ENCODE measurements around the gene CCDC178.

- no peak for TF ChIP-seq SUZ12 (IDR thresholded peaks at IDR 0.05; ENCODE audit: extremely low read depth, insufficient read depth, insufficient read length)
- TF ChIP-seq YY1 (IDR thresholded peaks at IDR 0.05; ENCODE audit: insufficient read depth, insufficient read length), result no peak
- no peak for TF ChIP-seq ZNF274 (IDR thresholded peaks at IDR 0.05; ENCODE audit: low read depth, low read length)
These were observed 13.0 kb downstream of the CCDC178 start for GRCh38 chr18:33427549-33427948.
